HG03342 (cell line): ENCODE results near the gene BDKRB2.

Experiments used
- ATAC-seq: cut with Tn5 transposase; IDR thresholded peaks from one replicate; pipeline ENCODE4 v1.9.1; 2021; ENCODE audit warnings: mild to moderate bottlenecking, moderate library complexity; ENCODE audit not compliant: unreplicated experiment

Gene BDKRB2

DNA sequence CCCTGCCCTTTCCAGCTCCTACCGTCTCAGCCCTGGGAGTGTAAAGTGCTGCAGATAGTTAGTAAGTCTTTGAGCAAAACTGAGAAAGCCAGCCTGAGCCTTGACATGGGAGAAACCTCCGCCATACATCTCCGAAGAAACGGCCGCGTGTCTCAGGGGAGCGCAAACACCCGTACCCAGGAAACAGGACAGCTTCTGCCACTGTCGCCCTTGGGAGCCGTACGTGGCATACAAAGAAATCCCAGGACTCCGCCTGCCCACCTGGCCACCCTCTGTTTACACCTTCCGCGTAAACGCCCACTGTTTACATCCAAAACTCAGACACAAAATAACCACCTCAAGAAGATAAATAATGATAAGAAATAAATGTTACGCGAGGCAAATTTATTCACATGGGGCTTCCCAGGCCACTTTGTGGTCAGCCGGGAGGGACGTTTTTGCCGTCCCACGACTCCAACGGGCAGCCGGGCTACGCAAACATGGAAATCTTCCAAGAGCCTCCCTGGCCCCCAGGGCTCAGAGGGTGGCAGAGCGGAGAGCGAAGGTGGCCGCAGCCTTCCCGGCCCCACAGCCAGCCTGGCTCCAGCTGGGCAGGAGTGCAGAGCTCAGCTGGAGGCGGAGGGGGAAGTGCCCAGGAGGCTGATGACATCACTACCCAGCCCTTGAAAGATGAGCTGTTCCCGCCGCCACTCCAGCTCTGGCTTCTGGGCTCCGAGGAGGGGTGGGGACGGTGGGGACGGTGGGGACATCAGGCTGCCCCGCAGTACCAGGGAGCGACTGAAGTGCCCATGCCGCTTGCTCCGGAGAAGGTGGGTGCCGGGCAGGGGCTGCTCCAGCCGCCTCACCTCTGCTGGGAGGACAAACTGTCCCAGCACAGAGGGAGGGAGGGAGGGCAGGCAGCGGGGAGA, at the start of gene BDKRB2:
Gene BDKRB2, plus strand, starts transcription at position 689 of the 908 bp plus-strand sequence. CDS start 32,269 bp downstream, outside the sequence.
- ATAC-seq, result no peak

DNA sequence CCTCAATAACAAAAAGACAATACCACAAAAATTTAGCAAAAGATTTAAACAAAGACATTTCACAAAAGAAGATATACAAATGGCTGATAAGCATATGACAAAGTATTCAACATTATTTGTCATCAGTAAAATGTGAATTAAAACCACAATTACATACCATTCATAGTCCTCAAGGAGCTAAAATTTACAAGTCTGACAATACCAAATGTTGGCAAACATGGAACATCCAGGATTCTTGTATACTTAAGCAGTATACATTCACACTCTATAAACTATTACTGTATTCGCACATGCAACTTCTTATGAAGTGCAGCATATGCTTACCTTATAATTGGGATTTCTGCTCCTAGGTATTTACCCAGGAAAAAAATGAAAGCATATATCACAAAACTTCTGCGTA, 49.7 kb upstream of the BDKRB2 start:
- no peak for ATAC-seq

DNA sequence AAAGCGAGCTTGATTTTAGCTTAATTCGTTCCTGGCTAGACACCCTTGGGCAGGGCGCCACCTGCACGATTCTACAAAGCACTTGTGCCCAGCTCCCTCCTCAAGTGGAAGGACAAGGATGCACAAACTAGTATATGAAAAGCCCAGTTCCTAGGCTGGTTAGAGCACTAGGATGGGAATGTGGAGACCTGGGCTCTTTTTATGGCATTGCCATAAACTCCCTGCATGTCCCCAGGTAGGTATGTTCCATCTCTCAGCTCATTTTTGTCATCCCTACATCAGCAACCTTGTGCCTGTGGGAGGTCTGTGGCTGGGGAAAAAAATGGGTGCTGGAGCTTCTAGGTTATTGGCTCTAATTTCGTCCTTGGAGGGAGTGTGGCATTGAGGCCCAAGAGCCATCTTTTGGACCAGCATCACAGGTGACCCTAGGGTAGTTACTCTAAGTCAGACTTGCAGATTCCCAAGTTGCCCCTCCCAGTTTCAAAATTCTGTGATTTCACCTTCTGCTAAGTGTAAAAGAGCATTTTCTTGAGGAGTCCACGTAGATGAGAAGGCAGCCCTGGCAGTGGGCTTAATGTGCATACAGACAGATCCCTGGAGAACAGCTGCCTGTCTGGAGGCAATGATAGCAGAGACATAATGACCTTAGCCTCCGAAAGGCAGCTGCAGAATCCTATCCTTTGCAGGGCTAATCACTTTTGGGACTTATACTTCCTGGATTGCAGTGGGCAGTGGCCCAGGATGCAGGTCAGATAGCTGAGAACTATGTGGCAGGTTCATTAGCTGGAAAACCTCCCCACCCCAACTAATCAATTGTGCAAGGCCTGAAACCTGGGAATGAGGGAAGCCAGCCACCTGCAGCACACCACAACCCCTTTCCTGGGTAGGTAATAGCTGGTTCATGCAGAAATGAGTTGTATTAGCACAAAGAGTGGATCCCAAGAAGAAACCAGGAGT, 47.6 kb upstream of the BDKRB2 start:
- ATAC-seq, result no peak

DNA sequence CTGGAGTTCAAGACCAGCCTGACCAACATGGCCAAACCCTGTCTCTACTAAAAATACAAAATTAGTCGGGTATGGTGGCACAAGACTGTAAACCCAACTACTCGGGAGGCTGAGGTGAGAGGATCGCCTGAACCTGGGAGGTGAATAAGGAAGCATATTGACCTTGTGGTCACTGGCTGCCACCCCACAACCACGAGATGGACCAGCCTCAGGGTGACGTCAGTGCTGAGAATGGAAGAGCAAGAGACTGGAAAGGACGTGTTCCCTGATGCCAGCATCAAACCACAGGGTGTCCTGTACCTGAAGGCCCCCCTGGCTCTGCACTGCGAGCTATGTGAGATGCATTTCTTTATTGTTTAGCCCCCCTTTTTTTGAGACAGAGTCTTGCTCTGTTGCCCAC, 45.9 kb upstream of the BDKRB2 start:
- ATAC-seq, result no peak

DNA sequence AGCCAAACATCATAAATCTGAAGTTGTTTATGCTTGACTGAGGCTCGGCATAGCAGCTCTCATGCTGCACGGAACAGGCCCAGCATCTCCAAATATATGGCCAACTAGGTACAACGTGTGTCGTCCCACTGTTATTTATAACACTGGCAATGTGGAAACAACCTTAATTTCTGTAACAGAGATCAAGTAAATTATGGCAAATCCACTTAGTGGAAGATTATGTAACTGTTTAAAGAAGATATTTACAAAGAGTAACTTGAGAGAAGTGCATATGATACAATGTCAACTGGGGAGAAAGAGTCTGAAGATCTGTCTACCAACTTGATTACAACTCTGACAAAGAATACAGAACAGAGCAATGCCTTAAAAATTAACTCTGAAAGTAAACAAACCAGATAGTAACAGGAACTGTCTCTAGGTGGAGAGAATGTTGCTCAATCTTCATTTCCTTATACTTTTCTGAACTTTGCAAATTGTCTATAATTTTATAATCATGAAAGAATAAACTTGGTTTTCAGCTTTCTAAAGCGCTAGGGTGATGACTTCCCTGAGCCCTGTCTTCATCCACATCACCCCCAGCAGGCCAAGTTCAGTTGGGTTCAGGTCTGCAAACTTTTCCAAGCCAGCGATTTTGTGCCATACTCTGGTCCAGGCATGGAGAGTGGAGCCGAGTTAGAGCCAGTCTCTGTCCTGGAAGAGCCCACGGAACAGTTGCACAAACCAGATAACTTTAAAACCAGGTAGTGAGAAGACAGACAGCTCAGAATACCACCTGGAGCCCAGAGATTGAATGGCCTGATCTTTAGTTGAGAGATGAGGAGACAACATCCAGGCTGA, 44.3 kb upstream of the BDKRB2 start:
- ATAC-seq, result no peak

DNA sequence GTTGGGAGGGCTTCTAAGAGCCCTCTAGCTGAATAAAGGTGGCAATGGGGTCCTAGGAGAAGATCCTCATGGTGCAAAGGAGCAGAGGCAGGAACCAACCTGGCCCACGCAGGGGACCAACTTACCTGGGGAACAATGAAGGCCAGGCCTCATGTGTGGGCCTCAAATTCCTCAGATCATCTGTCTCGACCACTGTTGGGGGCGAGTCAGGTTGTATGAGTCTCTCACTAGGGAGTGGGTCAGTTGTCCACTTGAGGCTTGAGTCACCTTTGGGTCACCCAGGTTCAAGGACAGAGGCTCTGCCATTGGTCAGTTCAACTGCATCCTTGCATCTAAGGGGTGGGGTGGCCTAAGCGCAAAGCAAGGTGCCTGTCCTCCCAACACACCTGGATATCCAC, 43.7 kb upstream of the BDKRB2 start:
- no peak for ATAC-seq

DNA sequence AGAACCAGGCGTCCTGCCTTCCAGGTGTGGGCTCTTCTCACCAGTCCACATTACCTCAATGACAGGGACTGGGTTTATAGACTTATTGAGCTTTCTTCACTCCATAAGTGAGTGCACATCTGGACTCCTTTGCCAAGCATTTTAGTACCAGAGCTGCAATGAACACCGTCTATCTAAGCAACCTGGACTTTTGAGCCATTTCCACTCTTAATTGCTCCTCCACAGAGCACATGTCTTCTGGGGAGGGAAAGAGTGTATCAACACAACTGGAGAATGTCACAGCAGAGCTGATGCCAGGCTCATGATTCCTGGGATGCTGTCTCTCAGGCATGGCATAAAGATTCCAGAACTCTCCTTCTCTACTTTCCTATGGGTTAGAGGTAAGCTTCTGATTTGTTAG, 43.0 kb upstream of the BDKRB2 start:
- ATAC-seq, result no peak

DNA sequence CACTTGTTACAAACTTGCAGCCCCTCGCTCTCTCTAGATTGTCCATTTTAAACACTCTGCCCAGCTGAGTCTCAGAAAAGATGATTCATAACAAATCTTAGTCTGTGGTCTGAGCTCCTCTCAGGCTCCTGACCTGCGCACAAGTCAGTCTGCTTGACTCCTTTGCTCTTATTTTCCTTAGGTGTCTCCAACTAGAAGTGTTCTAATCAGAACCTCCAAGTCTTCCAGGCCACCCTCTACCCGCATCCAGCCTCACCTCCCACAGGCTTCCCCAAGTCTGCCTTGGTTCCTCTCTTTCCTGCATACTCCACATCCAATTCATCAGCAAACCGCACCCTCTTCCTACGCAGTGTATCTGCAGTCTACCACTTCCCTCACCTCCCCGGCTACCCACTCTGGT, 42.4 kb upstream of the BDKRB2 start:
- no peak for ATAC-seq

DNA sequence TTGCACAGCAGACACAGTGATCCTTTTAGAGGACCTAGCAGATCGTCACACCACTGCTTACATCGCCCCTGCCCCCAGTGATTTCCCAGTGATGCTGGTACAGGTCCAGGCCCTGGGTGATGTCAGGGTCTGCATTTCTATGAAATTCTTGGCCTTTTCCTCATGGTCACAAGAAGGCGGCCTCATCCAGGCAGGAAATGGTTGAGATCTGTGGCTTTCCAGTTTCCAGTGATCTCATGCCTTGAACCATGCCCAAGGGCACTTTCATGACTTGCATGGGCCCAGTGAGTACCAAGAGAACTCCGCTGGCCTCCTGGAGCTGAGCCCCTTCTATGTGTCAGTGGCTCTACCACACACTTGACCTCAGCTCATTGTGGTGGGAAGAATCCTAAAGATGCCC, 41.9 kb upstream of the BDKRB2 start:
- no peak for ATAC-seq

DNA sequence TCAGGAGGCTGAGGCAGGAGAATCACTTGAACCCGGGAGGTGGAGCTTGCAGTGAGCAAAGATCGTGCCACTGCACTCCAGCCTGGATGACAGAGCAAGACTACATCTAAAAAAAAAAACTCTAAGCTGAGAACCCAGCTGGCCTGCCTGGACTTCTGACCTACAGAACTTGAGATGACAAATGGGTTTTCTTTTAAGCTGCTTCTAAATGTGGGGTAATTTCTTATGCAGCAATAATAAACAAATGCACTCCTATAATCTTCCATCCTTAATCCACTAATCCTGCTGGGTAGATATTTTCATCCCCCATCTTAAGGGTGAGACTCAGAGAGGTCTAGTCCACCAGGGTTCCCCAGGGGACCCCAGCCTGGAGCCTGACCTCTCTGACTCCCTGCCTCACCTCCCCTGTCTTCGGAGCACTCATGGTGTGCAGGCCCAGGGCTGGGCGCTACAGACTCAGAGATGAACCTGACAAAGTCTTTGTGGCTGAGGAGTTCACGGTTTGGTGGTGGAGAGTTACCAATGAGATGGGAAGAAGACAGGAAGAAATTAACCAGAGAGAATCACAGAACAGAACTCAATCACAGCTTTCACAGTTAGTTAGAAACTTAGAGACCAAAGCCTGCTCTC, 39.7 kb upstream of the BDKRB2 start:
- ATAC-seq, result no peak

DNA sequence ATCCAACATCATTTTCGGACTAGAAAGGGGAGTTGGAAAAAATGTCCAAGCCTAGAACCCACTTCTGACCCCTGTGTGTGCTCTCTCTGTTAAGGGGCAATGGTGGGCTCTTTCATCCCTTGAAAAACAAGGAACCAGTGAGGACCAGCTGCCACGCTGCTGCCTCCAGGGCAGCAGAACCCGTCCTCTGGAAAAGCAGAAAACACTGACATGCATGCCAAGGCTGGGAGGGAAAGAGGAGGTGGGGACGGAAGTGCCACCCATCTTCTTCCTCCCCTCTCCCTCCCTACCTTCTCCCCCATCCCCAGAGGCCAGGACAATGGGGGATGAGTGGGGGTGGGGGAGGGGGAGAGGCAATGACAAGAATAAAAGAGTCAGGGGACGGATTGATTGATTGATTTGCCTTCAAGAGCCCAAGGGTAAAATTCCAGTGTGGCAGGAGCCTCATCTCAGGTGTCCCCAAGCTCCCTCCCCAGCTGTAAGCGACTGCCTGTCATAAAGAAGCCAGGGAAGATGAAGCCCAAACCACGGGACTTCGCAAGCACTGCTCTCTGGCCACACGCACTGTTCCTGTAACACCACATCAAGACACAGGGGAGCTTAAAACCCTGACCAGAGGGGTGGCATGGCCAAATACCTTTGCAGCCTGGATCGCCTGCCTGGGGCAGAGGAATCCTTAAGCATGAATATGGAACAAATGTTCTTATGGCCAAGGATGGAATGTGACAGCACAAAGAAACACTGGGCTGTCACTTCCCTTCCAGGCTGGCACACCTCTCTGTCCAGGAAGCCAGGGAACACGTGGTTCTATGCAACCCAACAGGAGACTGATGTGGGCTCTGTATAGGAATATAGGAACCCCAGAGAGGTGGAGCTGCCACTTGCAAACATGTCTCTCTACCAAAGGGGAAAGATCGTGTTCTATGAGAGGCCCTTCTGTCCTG, 38.9 kb upstream of the BDKRB2 start:
- ATAC-seq, result no peak

DNA sequence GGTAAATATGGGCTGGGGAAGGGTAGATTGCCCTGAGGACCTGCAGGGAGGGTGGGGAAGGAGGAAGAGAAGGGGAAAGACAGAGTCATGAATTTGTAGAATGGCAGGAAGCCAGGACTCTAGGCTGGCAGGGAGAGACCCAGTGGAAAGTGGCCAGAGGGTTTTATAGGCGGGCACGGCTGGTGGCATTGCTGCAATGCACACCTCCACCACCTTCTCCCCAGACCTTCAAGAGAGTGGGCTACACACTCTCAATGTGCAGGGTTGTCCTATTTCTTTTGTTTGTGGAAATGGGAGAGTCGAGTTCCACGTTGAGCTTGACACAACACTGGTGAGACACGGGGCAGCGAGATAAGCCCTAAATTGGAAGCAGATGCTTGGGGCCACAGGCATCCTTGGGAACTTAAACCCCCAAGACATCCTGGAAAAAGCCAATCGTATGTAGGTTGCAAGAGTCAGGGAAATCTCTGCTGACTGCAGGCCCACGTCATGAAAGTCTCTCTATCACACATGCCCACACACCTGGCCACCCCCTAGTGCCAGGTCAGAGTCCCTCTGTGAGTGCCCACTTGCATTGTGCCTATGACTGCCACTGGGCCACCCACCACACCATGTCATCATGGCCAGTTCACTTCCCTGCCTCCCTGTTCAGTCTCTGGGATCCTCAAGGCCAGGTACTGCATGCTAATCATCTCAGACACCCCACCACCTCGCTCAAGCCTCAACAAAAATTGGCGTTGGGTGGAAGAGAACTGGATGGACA, 38.0 kb upstream of the BDKRB2 start:
- ATAC-seq, result no peak

DNA sequence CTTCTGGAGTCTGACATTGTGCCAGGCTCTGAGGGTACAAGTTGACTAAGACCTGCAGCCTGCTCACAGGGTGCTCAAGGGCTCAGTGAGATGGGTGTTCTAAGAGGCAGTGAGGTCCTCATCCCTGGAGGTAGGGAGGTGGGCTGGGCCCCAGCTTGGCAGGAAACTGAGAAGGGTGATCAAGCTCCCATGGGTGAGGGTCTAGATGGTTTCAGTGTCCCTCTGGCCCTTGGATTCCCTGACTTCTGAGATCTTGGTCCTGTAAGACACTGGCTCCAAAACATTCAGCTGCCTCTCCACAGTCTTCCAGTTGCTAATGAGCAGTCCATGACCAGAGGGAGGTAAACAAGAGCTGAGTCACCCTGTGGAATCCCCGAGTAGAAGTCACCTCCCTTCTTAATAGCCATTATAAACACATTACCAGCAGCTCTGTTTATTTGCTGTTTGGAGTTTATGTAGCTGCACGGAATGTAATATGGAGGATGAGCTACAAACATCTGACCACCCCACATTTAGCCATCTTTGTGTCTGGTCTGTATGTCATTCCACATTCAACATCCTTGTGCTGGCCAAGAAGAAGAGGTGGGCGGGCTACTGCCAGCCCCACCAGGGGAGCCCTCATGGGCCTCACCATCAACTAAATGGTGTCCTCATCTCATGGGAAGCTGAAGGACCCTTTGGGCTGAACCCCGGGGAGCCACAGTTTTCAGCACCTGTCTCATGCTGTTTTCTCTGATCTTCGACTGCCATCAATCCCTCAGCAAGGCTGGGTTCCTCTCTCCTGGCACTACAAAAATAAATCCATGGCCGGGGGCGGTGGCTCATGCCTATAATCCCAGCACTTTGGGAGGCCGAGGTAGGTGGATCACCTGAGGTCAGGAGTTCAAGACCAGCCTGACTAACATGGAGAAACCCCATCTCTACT, 37.2 kb upstream of the BDKRB2 start:
- no peak for ATAC-seq

DNA sequence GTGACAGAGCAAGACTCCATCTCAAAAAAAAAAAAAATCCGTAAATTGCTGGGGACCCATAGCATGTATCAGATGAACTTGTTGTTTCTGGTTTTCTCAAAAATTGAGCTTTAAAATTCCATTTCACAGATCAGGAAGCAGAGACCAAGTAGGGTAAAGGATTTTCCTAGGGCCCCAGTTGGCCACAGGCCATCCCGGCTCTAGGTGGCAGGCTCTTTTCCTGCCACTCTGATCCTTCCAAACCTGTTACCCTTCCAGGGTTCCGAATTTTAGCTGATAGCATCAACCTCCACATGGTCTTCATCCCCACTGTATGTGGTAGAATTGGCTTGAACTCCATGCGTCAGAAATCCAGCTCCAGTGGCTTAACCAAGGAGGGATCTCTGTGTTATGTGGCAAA, 36.1 kb upstream of the BDKRB2 start:
- no peak for ATAC-seq

DNA sequence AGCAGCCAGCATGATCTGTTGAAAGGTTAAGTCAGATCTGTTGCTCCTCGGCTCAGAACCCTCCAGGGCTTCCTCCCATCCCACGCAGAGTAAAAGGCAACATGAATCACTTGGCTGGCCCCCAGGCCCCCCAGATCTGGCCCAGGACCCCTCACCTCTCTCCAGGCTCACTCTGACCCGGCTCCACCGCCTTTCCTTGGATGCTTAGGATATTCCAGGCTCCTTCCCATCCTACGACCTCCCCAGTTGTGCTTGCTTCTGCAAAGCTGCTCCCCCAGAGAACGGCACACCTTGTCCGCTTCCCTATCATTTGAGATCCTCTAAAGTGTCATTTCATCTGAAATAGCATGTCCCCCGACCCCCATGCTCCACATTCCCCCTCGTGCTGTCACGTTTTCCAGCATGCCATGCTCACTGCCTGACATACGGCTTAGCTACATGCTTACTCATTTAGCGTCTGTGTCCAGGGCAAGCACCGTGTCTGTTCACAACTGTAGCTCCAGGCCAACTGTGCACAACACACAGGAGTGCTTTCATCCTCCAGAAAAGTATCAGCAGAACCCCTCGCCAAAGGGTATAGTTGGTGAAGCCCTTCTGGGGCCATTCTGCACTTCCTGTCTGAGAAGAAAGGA, 33.6 kb upstream of the BDKRB2 start:
- no peak for ATAC-seq

DNA sequence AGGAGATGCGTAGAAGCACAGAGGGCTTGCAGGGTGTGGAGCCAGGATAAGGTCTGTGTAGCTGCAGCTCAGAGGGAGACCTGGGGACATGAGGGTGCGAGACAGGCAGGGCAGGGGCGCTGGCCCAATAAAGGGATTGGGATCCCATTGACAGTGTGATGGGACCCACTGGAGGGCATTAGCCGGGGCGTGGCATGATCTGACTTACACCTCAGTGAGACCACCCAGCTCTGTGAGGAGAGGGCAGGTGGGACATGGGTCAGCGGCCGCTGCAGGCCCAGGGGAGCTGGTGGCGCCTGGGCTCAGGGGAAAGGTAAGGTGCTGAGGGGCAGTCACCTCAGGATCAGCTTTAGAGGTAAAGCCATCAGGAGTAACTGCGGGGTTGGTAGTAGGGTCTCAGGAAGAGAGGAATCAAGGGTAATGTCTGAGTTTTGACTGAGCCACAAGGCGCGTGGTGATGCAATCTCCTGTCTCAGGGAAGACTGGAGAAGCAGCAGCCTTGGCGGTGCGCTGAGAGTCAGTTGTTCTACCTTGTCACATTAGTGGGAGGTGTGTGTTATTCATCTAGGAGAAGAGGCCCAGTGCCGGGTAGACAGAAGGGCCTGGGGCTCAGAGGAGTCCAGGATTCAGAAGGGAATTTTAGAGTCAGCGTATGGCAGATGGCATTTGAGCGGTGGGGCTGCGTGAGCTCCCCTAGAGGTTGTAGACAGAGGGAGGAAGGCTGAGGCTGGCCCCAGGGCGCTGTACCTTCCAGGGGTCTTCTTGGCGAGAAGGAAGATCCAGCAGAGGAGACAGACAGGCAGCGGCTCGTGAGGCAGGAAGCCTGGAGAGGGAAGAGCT, 30.8 kb upstream of the BDKRB2 start:
- no peak for ATAC-seq
